ENCODE results near the gene HLCS.

GRCh38 chr21:36922861-36923260 is 43.6 kb downstream of the HLCS start:
- TF ChIP-seq EZH2 (IDR thresholded peaks at IDR 0.05; ENCODE audit: borderline replicate concordance, low read depth, low read length, severe bottlenecking) (no peak), CTCF (IDR thresholded peaks at IDR 0.05; ENCODE audit: extremely low read depth in 1 of 2, insufficient read depth in 1 of 2, low read depth in 1 of 2, low read length in 2 of 2) (no peak), MAX (IDR thresholded peaks at IDR 0.05; ENCODE audit: insufficient read depth, insufficient read length) (no peak), MYC (IDR thresholded peaks at IDR 0.05; ENCODE audit: low read depth, low read length) (no peak), POLR2A (IDR thresholded peaks at IDR 0.05; ENCODE audit: low read depth, low read length) (no peak), JUN (IDR thresholded peaks at IDR 0.05; ENCODE audit: borderline replicate concordance, insufficient read depth, insufficient read length, low read depth) (no peak), POLR2AphosphoS5 (IDR thresholded peaks at IDR 0.05; ENCODE audit: insufficient read depth, low read depth, low read length) (no peak), GATA2 (IDR thresholded peaks at IDR 0.05; ENCODE audit: insufficient read depth, insufficient read length, low read depth, low read length) (no peak)

Data from endothelial cell of umbilical vein (primary cell).